ENCODE data around the gene PADI2.

The PADI2 gene

DNA sequence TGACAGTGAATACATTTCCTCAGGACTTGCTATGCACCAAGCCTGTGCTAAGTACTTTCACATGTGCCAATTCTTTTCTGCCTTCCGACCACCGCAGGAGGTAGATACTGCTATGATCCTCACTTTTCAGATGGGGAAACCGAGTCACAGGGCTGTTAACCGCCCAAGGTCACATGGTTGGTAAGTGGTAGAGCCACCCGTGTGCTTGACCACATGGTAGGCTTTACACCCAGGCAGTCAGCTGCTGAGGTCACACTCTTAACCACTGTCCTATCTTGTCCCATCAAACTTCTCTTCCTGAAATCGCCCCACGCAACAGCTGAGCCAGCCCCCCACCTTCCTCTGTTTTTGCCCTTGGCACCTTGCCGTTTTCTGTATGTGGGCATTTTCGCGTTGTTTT, 34.5 kb downstream of the PADI2 start:
- Histone ChIP-seq H3F3A (ENCODE audit: low read depth) (no peaks in the 10 kb centered on the region), H3K79me2 (ENCODE audit: insufficient read depth, low read length) (no peaks in the 10 kb centered on the region), H3K27me3 (ENCODE audit: insufficient read depth, low read length, poor library complexity, severe bottlenecking) (no peaks in the 10 kb centered on the region), H3K9ac (ENCODE audit: low read depth, low read length, poor library complexity, severe bottlenecking) (no peak overlapping the region), H3K4me2 (ENCODE audit: low read depth, low read length, poor library complexity, severe bottlenecking) (no peak overlapping the region), H3K9me2 (replicated peaks; ENCODE audit: low read depth, low read length) (no peaks in the 10 kb centered on the region), H2AFZ (ENCODE audit: low read length) (no peak overlapping the region), H3K4me1 (ENCODE audit: insufficient read depth, low read length, poor library complexity, severe bottlenecking) (no peaks in the 10 kb centered on the region), H4K20me1 (ENCODE audit: insufficient read depth, low read length, poor library complexity, severe bottlenecking) (no peaks in the 10 kb centered on the region), H3K4me3 (ENCODE audit: low read length, poor library complexity, severe bottlenecking) (no peak overlapping the region), H3K36me3 (ENCODE audit: insufficient read depth, low read length) (no peaks in the 10 kb centered on the region), H3K9me3 (ENCODE audit: insufficient read depth, low read depth, low read length) (no peaks in the 10 kb centered on the region)
- TF ChIP-seq, protein P1, sequence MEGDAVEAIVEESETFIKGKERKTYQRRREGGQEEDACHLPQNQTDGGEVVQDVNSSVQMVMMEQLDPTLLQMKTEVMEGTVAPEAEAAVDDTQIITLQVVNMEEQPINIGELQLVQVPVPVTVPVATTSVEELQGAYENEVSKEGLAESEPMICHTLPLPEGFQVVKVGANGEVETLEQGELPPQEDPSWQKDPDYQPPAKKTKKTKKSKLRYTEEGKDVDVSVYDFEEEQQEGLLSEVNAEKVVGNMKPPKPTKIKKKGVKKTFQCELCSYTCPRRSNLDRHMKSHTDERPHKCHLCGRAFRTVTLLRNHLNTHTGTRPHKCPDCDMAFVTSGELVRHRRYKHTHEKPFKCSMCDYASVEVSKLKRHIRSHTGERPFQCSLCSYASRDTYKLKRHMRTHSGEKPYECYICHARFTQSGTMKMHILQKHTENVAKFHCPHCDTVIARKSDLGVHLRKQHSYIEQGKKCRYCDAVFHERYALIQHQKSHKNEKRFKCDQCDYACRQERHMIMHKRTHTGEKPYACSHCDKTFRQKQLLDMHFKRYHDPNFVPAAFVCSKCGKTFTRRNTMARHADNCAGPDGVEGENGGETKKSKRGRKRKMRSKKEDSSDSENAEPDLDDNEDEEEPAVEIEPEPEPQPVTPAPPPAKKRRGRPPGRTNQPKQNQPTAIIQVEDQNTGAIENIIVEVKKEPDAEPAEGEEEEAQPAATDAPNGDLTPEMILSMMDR (conservative IDR thresholded peaks at IDR 0.05; ENCODE audit: low read length) = no peak
- no peak for TF ChIP-seq EZH2phosphoT487 (IDR thresholded peaks at IDR 0.05; ENCODE audit: borderline replicate concordance)

DNA sequence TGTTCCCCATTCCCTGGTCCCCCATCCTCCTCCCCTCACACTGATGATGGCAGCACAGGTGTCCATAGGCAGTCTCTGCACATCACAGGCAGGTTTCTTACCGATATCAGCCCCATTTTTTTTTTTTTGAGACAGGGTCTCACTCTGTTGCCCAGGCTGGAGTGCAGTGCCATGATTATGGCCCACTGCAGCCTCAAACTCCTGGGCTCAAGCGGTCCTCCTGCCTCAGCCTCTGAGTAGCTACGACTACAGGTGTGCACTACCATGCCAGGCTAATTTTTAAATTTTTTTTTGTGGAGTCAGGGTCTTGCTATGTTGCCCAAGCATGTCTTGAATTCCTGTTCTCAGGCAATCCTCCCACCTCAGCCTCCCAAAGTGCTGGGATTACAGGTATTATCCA, 36.5 kb downstream of the PADI2 start:
- H3K9me2 ChIP-seq (replicated peaks; ENCODE audit: low read depth, low read length) = no peaks in the 10 kb centered on the region
- no peaks in the 10 kb centered on the region for H4K20me1 ChIP-seq (ENCODE audit: insufficient read depth, low read length, poor library complexity, severe bottlenecking)
- H3K9me3 ChIP-seq (ENCODE audit: insufficient read depth, low read depth, low read length) = no peaks in the 10 kb centered on the region
- no peak overlapping the region for H3K4me2 ChIP-seq (ENCODE audit: low read depth, low read length, poor library complexity, severe bottlenecking)
- no peak overlapping the region for H3K4me3 ChIP-seq (ENCODE audit: low read length, poor library complexity, severe bottlenecking)
- H3K79me2 ChIP-seq (ENCODE audit: insufficient read depth, low read length) = no peaks in the 10 kb centered on the region
- H3K27me3 ChIP-seq (ENCODE audit: insufficient read depth, low read length, poor library complexity, severe bottlenecking) = no peaks in the 10 kb centered on the region
- no peak overlapping the region for H2AFZ ChIP-seq (ENCODE audit: low read length)
- no peaks in the 10 kb centered on the region for H3K4me1 ChIP-seq (ENCODE audit: insufficient read depth, low read length, poor library complexity, severe bottlenecking)
- H3K9ac ChIP-seq (ENCODE audit: low read depth, low read length, poor library complexity, severe bottlenecking) = no peak overlapping the region
- TF ChIP-seq EZH2phosphoT487 (IDR thresholded peaks at IDR 0.05; ENCODE audit: borderline replicate concordance) = no peak
- no peaks in the 10 kb centered on the region for H3F3A ChIP-seq (ENCODE audit: low read depth)
- no peaks in the 10 kb centered on the region for H3K36me3 ChIP-seq (ENCODE audit: insufficient read depth, low read length)

DNA sequence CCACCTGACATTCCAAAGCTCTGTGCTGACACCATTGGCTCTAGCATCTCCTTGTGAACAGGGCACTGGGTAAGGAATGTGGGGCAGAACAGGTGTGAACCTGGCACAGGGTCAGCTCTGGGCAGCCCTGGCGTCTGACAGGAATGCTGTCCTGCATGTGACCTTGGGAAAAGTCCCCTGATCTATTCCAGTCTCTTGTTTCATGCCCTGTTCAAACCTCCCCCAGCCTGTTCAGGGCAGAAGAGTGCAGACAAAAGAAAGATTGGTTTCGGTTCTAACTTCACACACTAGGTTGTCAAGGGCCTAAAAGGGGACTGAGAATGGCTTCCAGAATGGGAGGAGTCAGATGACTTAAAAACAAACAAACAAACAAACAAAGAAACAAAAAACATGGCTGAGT, 37.8 kb downstream of the PADI2 start:
- H3K4me1 ChIP-seq (ENCODE audit: insufficient read depth, low read length, poor library complexity, severe bottlenecking) = no peaks in the 10 kb centered on the region
- no peak overlapping the region for H2AFZ ChIP-seq (ENCODE audit: low read length)
- no peaks in the 10 kb centered on the region for H3K27me3 ChIP-seq (ENCODE audit: insufficient read depth, low read length, poor library complexity, severe bottlenecking)
- no peaks in the 10 kb centered on the region for H3F3A ChIP-seq (ENCODE audit: low read depth)
- no peak overlapping the region for H3K9ac ChIP-seq (ENCODE audit: low read depth, low read length, poor library complexity, severe bottlenecking)
- no peaks in the 10 kb centered on the region for H3K9me2 ChIP-seq (replicated peaks; ENCODE audit: low read depth, low read length)
- H3K79me2 ChIP-seq (ENCODE audit: insufficient read depth, low read length) = no peaks in the 10 kb centered on the region
- H3K4me2 ChIP-seq (ENCODE audit: low read depth, low read length, poor library complexity, severe bottlenecking) = no peak overlapping the region
- no peak for TF ChIP-seq EZH2phosphoT487 (IDR thresholded peaks at IDR 0.05; ENCODE audit: borderline replicate concordance)
- TF ChIP-seq, protein P1 (conservative IDR thresholded peaks at IDR 0.05; ENCODE audit: low read length) = no peak
- no peak overlapping the region for H3K4me3 ChIP-seq (ENCODE audit: low read length, poor library complexity, severe bottlenecking)
- no peaks in the 10 kb centered on the region for H3K36me3 ChIP-seq (ENCODE audit: insufficient read depth, low read length)
- no peaks in the 10 kb centered on the region for H4K20me1 ChIP-seq (ENCODE audit: insufficient read depth, low read length, poor library complexity, severe bottlenecking)
- no peaks in the 10 kb centered on the region for H3K9me3 ChIP-seq (ENCODE audit: insufficient read depth, low read depth, low read length)

DNA sequence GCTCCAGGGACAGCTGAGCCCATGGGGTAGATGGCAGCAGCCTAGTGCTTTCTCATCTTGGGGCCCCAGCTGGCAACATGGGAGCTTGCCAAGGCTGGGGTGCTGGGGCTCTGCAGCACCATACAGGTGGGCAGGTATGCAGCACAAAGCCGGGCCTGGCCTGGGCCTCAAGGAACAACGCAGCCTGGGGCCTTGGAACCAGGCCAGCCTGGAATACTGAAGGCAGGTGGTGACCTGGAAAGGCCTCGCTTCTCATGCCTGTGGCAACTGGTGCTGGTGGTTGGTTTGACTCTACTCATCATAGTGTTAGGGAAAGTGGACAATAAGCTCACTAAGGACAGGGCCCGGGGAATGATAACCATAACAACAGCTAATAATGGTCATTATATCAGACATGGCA, 38.4 kb downstream of the PADI2 start:
- no peak for TF ChIP-seq EZH2phosphoT487 (IDR thresholded peaks at IDR 0.05; ENCODE audit: borderline replicate concordance)
- TF ChIP-seq, protein P1 (conservative IDR thresholded peaks at IDR 0.05; ENCODE audit: low read length) = no peak
- Histone ChIP-seq H3F3A (ENCODE audit: low read depth) (no peaks in the 10 kb centered on the region), H4K20me1 (ENCODE audit: insufficient read depth, low read length, poor library complexity, severe bottlenecking) (no peaks in the 10 kb centered on the region), H3K27me3 (ENCODE audit: insufficient read depth, low read length, poor library complexity, severe bottlenecking) (no peaks in the 10 kb centered on the region), H3K4me1 (ENCODE audit: insufficient read depth, low read length, poor library complexity, severe bottlenecking) (no peaks in the 10 kb centered on the region), H3K9me3 (ENCODE audit: insufficient read depth, low read depth, low read length) (no peaks in the 10 kb centered on the region), H2AFZ (ENCODE audit: low read length) (no peak overlapping the region), H3K9ac (ENCODE audit: low read depth, low read length, poor library complexity, severe bottlenecking) (no peak overlapping the region), H3K36me3 (ENCODE audit: insufficient read depth, low read length) (no peaks in the 10 kb centered on the region), H3K4me3 (ENCODE audit: low read length, poor library complexity, severe bottlenecking) (no peak overlapping the region), H3K79me2 (ENCODE audit: insufficient read depth, low read length) (no peaks in the 10 kb centered on the region), H3K4me2 (ENCODE audit: low read depth, low read length, poor library complexity, severe bottlenecking) (no peak overlapping the region), H3K9me2 (replicated peaks; ENCODE audit: low read depth, low read length) (no peaks in the 10 kb centered on the region)

Data from Loucy (cell line).